SK-N-SH treated with all-trans-retinoic acid at 6 μM for 48 hours (cell line): ENCODE measurements around the gene OR6K6.

Experiments used
- ATAC-seq: fragments of 200-7000 bp; cut with Tn5 transposase; 3 replicates; pipeline ENCODE4 v1.9.1; 2020; ENCODE audit warnings: mild to moderate bottlenecking, moderate library complexity
- ARNTL ChIP-seq: fragments of 450-650 bp; formaldehyde crosslinking; IDR thresholded peaks from 2 replicates; pipeline ENCODE4 v1.5.0; 2020; ENCODE audit warnings: low read depth, mild to moderate bottlenecking, moderate library complexity, borderline replicate concordance
- CSDC2 ChIP-seq: fragments of 250-450 bp; sonication (Bioruptor Pico); IDR thresholded peaks from 2 replicates; pipeline ENCODE4 v1.5.0; 2020; ENCODE audit warnings: mild to moderate bottlenecking, moderate library complexity
- ESRRG ChIP-seq: fragments of 250-450 bp; sonication (Bioruptor Pico); IDR thresholded peaks from 2 replicates; pipeline ENCODE4 v1.6.1; 2021; ENCODE audit warnings: mild to moderate bottlenecking
- GLIS3 ChIP-seq: fragments of 250-450 bp; sonication (Bioruptor Pico); IDR thresholded peaks from 2 replicates; pipeline ENCODE4 v1.5.0; 2020; ENCODE audit warnings: mild to moderate bottlenecking, moderate library complexity
- OSR1 ChIP-seq: fragments of 250-450 bp; sonication (Bioruptor Pico); IDR thresholded peaks from 2 replicates; pipeline ENCODE4 v1.8.0; 2022; ENCODE audit warnings: moderate library complexity, mild to moderate bottlenecking, inconsistent platforms
- PATZ1 ChIP-seq: fragments of 250-450 bp; sonication (Bioruptor Pico); IDR thresholded peaks from 2 replicates; pipeline ENCODE4 v1.8.0; 2020; ENCODE audit warnings: mild to moderate bottlenecking, moderate library complexity, borderline replicate concordance
- PPARA ChIP-seq: fragments of 250-450 bp; sonication (Bioruptor Pico); IDR thresholded peaks from 2 replicates; pipeline ENCODE4 v1.5.0; 2020; ENCODE audit warnings: mild to moderate bottlenecking, borderline replicate concordance
- RARB ChIP-seq: fragments of 250-450 bp; sonication (Bioruptor Pico); IDR thresholded peaks from 2 replicates; pipeline ENCODE4 v1.8.0; 2021; ENCODE audit warnings: mild to moderate bottlenecking, moderate library complexity
- TCF4 ChIP-seq: fragments of 250-450 bp; sonication (Bioruptor Pico); IDR thresholded peaks from 2 replicates; pipeline ENCODE4 v1.8.0; 2021; ENCODE audit warnings: mild to moderate bottlenecking, moderate library complexity, borderline replicate concordance
- TOX ChIP-seq: fragments of 250-450 bp; sonication (Bioruptor Pico); IDR thresholded peaks from 2 replicates; pipeline ENCODE4 v1.8.0; 2021; ENCODE audit warnings: mild to moderate bottlenecking, moderate library complexity, borderline replicate concordance
- ZC3H10 ChIP-seq: fragments of 250-450 bp; sonication (Bioruptor Pico); IDR thresholded peaks from 2 replicates; pipeline ENCODE4 v1.5.1; 2021; ENCODE audit warnings: mild to moderate bottlenecking, moderate library complexity
- ZFP3 ChIP-seq: fragments of 250-450 bp; sonication (Bioruptor Pico); IDR thresholded peaks from 2 replicates; pipeline ENCODE4 v1.5.0; 2020; ENCODE audit warnings: mild to moderate bottlenecking, moderate library complexity
- ZFP30 ChIP-seq: fragments of 450-650 bp; formaldehyde crosslinking; IDR thresholded peaks from 2 replicates; pipeline ENCODE4 v1.5.0; 2022; ENCODE audit warnings: mild to moderate bottlenecking, moderate library complexity
- ZNF565 ChIP-seq: fragments of 450-650 bp; formaldehyde crosslinking; conservative IDR thresholded peaks from 2 replicates; pipeline ENCODE4 v1.5.0; 2020; ENCODE audit warnings: low read depth, mild to moderate bottlenecking, moderate library complexity
- ZNF70 ChIP-seq: fragments of 450-650 bp; formaldehyde crosslinking; IDR thresholded peaks from 2 replicates; pipeline ENCODE4 v1.5.0; 2020; ENCODE audit warnings: mild to moderate bottlenecking, moderate library complexity
- ZNF8 ChIP-seq: fragments of 450-650 bp; formaldehyde crosslinking; IDR thresholded peaks from 2 replicates; pipeline ENCODE4 v1.5.0; 2020; ENCODE audit warnings: mild to moderate bottlenecking, moderate library complexity
- TF ChIP-seq, protein P1 (sequence below): fragments of 250-450 bp; sonication (Bioruptor Pico); IDR thresholded peaks from 2 replicates; pipeline ENCODE4 v1.5.1; 2021; ENCODE audit warnings: mild to moderate bottlenecking, moderate library complexity
- TF ChIP-seq, protein P2 (sequence below): fragments of 250-450 bp; sonication (Bioruptor Pico); IDR thresholded peaks from 2 replicates; pipeline ENCODE4 v1.8.0; 2021; ENCODE audit warnings: low read depth, mild to moderate bottlenecking, moderate library complexity, borderline replicate concordance
- TF ChIP-seq, protein P3 (sequence below): fragments of 250-450 bp; sonication (Bioruptor Pico); IDR thresholded peaks from 2 replicates; pipeline ENCODE4 v1.5.1; 2020; ENCODE audit warnings: low read depth, mild to moderate bottlenecking, moderate library complexity
- TF ChIP-seq, protein P4 (sequence below): fragments of 250-450 bp; sonication (Bioruptor Pico); IDR thresholded peaks from 2 replicates; pipeline ENCODE4 v1.5.0; 2020; ENCODE audit warnings: mild to moderate bottlenecking, moderate library complexity

The OR6K6 gene

GRCh38 chr1:158711098-158711497 lies 43.4 kb upstream of the OR6K6 start:
- TF ChIP-seq GLIS3 (CRISPR knock-in tag) (no peak), ZC3H10 (no peak), ZNF565 (no peak), OSR1 (CRISPR knock-in tag) (no peak), ARNTL (CRISPR knock-in tag) (no peak), TCF4 (no peak), ESRRG (CRISPR knock-in tag) (no peak), ZFP30 (CRISPR knock-in tag) (no peak)
- TF ChIP-seq, protein P1, sequence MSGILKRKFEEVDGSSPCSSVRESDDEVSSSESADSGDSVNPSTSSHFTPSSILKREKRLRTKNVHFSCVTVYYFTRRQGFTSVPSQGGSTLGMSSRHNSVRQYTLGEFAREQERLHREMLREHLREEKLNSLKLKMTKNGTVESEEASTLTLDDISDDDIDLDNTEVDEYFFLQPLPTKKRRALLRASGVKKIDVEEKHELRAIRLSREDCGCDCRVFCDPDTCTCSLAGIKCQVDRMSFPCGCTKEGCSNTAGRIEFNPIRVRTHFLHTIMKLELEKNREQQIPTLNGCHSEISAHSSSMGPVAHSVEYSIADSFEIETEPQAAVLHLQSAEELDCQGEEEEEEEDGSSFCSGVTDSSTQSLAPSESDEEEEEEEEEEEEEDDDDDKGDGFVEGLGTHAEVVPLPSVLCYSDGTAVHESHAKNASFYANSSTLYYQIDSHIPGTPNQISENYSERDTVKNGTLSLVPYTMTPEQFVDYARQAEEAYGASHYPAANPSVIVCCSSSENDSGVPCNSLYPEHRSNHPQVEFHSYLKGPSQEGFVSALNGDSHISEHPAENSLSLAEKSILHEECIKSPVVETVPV (CRISPR knock-in tag): no peak
- TF ChIP-seq, protein P2, sequence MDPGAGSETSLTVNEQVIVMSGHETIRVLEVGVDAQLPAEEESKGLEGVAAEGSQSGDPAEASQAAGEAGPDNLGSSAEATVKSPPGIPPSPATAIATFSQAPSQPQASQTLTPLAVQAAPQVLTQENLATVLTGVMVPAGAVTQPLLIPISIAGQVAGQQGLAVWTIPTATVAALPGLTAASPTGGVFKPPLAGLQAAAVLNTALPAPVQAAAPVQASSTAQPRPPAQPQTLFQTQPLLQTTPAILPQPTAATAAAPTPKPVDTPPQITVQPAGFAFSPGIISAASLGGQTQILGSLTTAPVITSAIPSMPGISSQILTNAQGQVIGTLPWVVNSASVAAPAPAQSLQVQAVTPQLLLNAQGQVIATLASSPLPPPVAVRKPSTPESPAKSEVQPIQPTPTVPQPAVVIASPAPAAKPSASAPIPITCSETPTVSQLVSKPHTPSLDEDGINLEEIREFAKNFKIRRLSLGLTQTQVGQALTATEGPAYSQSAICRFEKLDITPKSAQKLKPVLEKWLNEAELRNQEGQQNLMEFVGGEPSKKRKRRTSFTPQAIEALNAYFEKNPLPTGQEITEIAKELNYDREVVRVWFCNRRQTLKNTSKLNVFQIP (CRISPR knock-in tag): no peak
- no peak for ATAC-seq

GRCh38 chr1:158714754-158715153 lies 39.8 kb upstream of the OR6K6 start:
- TF ChIP-seq GLIS3 (CRISPR knock-in tag) (no peak), TCF4 (no peak), ZFP3 (CRISPR knock-in tag) (no peak), ZNF565 (no peak), ZNF70 (CRISPR knock-in tag) (no peak), ZNF8 (CRISPR knock-in tag) (no peak), CSDC2 (CRISPR knock-in tag) (no peak), PPARA (no peak), ESRRG (CRISPR knock-in tag) (no peak)
- TF ChIP-seq, protein P3, sequence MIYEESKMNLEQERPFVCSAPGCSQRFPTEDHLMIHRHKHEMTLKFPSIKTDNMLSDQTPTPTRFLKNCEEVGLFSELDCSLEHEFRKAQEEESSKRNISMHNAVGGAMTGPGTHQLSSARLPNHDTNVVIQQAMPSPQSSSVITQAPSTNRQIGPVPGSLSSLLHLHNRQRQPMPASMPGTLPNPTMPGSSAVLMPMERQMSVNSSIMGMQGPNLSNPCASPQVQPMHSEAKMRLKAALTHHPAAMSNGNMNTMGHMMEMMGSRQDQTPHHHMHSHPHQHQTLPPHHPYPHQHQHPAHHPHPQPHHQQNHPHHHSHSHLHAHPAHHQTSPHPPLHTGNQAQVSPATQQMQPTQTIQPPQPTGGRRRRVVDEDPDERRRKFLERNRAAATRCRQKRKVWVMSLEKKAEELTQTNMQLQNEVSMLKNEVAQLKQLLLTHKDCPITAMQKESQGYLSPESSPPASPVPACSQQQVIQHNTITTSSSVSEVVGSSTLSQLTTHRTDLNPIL (CRISPR knock-in tag): no peak
- TF ChIP-seq, protein P2 (CRISPR knock-in tag): no peak
- no peak for ATAC-seq

DNA sequence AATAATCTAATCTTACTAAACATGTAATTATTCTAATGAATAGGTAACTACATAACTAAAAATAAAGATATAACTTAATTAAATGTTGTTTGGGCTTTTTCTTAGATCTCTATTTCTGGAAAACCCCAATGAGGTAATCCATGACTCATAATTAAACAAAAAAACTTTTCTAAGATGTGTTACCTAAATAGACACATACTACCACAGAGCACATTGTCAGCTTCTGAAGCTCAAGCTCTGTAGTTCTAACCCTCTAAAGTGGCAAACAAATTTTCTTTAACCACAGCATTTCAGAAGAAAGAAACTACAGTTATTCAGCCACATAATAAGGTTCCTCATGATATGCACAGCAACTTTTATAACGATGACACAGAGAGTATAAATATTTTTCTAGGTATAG lies 38.2 kb upstream of the OR6K6 start:
- TF ChIP-seq ESRRG (CRISPR knock-in tag) (no peak), ZNF8 (CRISPR knock-in tag) (no peak), PATZ1 (CRISPR knock-in tag) (no peak), OSR1 (CRISPR knock-in tag) (no peak), GLIS3 (CRISPR knock-in tag) (no peak), CSDC2 (CRISPR knock-in tag) (no peak)
- no peak for ATAC-seq

GRCh38 chr1:158717344-158717743 lies 37.2 kb upstream of the OR6K6 start:
- ATAC-seq: no peak
- TF ChIP-seq, protein P2 (CRISPR knock-in tag): no peak
- TF ChIP-seq OSR1 (CRISPR knock-in tag) (no peak), PATZ1 (CRISPR knock-in tag) (no peak), TOX (CRISPR knock-in tag) (no peak), ZNF8 (CRISPR knock-in tag) (no peak), ZFP30 (CRISPR knock-in tag) (no peak), ZFP3 (CRISPR knock-in tag) (no peak), ZNF565 (no peak), ZC3H10 (no peak), PPARA (no peak), TCF4 (no peak), ZNF70 (CRISPR knock-in tag) (no peak), RARB (no peak)
- TF ChIP-seq, protein P4, sequence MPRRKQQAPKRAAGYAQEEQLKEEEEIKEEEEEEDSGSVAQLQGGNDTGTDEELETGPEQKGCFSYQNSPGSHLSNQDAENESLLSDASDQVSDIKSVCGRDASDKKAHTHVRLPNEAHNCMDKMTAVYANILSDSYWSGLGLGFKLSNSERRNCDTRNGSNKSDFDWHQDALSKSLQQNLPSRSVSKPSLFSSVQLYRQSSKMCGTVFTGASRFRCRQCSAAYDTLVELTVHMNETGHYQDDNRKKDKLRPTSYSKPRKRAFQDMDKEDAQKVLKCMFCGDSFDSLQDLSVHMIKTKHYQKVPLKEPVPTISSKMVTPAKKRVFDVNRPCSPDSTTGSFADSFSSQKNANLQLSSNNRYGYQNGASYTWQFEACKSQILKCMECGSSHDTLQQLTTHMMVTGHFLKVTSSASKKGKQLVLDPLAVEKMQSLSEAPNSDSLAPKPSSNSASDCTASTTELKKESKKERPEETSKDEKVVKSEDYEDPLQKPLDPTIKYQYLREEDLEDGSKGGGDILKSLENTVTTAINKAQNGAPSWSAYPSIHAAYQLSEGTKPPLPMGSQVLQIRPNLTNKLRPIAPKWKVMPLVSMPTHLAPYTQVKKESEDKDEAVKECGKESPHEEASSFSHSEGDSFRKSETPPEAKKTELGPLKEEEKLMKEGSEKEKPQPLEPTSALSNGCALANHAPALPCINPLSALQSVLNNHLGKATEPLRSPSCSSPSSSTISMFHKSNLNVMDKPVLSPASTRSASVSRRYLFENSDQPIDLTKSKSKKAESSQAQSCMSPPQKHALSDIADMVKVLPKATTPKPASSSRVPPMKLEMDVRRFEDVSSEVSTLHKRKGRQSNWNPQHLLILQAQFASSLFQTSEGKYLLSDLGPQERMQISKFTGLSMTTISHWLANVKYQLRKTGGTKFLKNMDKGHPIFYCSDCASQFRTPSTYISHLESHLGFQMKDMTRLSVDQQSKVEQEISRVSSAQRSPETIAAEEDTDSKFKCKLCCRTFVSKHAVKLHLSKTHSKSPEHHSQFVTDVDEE (CRISPR knock-in tag): no peak
